A549 (cell line): ENCODE measurements around the gene KDM4B. TPM values are rescaled to one million over a fixed set of nuclear protein-coding genes. Genes with fewer than 3 reads are reported as not detected.

Source experiments
- ATAC-seq, 2 experiments: fragments of 200-7000 bp in 1 of 2; fragments of >200 bp in 1 of 2; cut with Nextera tagmentation in 1 of 2; cut with Tn5 transposase in 1 of 2; 3 replicates each; pipeline versions ENCODE4 v1.8.0 to v1.9.1; 2018 to 2020; ENCODE audit warnings: mild to moderate bottlenecking in 1 of 2, moderate library complexity in 1 of 2
- CTCF ChIA-PET: fragments of 300-600 bp; sonication (Branson Sonifier 250); formaldehyde crosslinking; extraction: SDS; loops from one replicate; lab custom pipeline; 2021; ENCODE audit warnings: antibody characterized with exemption, inconsistent platforms; lab: Yijun Ruan, JAX
- POLR2A ChIA-PET: fragments of 350-600 bp; formaldehyde crosslinking; extraction: SDS; loops from one replicate; lab custom pipeline; 2021; ENCODE audit warnings: antibody characterized with exemption, inconsistent platforms; lab: Yijun Ruan, JAX
- DNase-seq, 2 experiments: peaks; one replicate each; pipeline versions ENCODE4 v3.0.0 to v3.0.0-alpha.2; 2011 to 2016; ENCODE audit warnings: low read depth in 1 of 2, low spot score in 1 of 2
- FAIRE-seq: peaks from 2 replicates; lab custom pipeline; 2011; peaks lifted over from hg19 to GRCh38; lab: Jason Lieb, UNC
- H3K27ac ChIP-seq, 2 experiments: fragments of >200 bp; sonication (Bioruptor Twin); formaldehyde crosslinking; 3 replicates each; pipeline ENCODE4 v1.5.1; 2016 to 2017
- H3K4me1 ChIP-seq: fragments of >200 bp; sonication (Bioruptor Twin); formaldehyde crosslinking; 3 replicates; pipeline ENCODE4 v1.6.1; 2016
- H3K4me2 ChIP-seq: fragments of >200 bp; sonication (Bioruptor Twin); formaldehyde crosslinking; 3 replicates; pipeline ENCODE4 v1.6.1; 2016
- H3K4me3 ChIP-seq: fragments of >200 bp; sonication (Bioruptor Twin); formaldehyde crosslinking; 3 replicates; pipeline ENCODE4 v1.5.1; 2016
- H3K9me3 ChIP-seq: fragments of >200 bp; sonication (Bioruptor Twin); formaldehyde crosslinking; 3 replicates; pipeline ENCODE4 v1.6.1; 2016
- ATOH8 ChIP-seq: fragments of 250-450 bp; sonication (Bioruptor Pico); IDR thresholded peaks from 2 replicates; pipeline ENCODE4 v1.5.0; 2020; ENCODE audit warnings: low read depth, mild to moderate bottlenecking, moderate library complexity
- CBX2 ChIP-seq: fragments of 200-600 bp; sonication (generic); IDR thresholded peaks from 2 replicates; pipeline ENCODE4 v1.6.1; 2016; ENCODE audit warnings: low read depth, mild to moderate bottlenecking, borderline replicate concordance
- FOSB ChIP-seq: fragments of 250-450 bp; sonication (Bioruptor Pico); IDR thresholded peaks from 2 replicates; pipeline ENCODE4 v1.5.0; 2020; ENCODE audit warnings: mild to moderate bottlenecking, moderate library complexity
- FOXS1 ChIP-seq: fragments of 250-450 bp; sonication (Bioruptor Pico); IDR thresholded peaks from 2 replicates; pipeline ENCODE4 v1.5.0; 2020; ENCODE audit warnings: mild to moderate bottlenecking, moderate library complexity
- HES2 ChIP-seq: fragments of >200 bp; sonication (Bioruptor Twin); formaldehyde crosslinking; IDR thresholded peaks from 2 replicates; pipeline ENCODE4 v1.6.1; 2016
- HEYL ChIP-seq: fragments of 250-450 bp; sonication (Bioruptor Pico); IDR thresholded peaks from 2 replicates; pipeline ENCODE4 v1.8.0; 2021; ENCODE audit warnings: mild to moderate bottlenecking, moderate library complexity
- HMGXB4 ChIP-seq: fragments of 250-450 bp; sonication (Bioruptor Pico); IDR thresholded peaks from 2 replicates; pipeline ENCODE4 v1.5.0; 2021; ENCODE audit warnings: mild to moderate bottlenecking, moderate library complexity, borderline replicate concordance
- HOXA7 ChIP-seq: fragments of 250-450 bp; sonication (Bioruptor Pico); IDR thresholded peaks from 2 replicates; pipeline ENCODE4 v1.5.0; 2020; ENCODE audit warnings: mild to moderate bottlenecking, moderate library complexity
- HOXB5 ChIP-seq: fragments of 250-450 bp; sonication (Bioruptor Pico); IDR thresholded peaks from 2 replicates; pipeline ENCODE4 v1.5.0; 2020; ENCODE audit warnings: mild to moderate bottlenecking, moderate library complexity
- JUN ChIP-seq, 2 experiments: fragments of >200 bp; sonication (Bioruptor Twin); formaldehyde crosslinking; IDR thresholded peaks; 2 replicates in 1 of 2; 3 replicates in 1 of 2; pipeline ENCODE4 v1.6.1; 2016 to 2017
- MYC ChIP-seq: IDR thresholded peaks from 2 replicates; pipeline ENCODE4 v1.6.1; 2012; ENCODE audit warnings: mild to moderate bottlenecking, inconsistent platforms, low read length, improper control_type of control experiment, borderline replicate concordance
- NFE2L2 ChIP-seq: fragments of 150-350 bp; conservative IDR thresholded peaks from 2 replicates; pipeline ENCODE4 v1.6.1; 2014; ENCODE audit warnings: low read length
- NPAS2 ChIP-seq: fragments of 250-450 bp; sonication (Bioruptor Pico); IDR thresholded peaks from 2 replicates; pipeline ENCODE4 v1.8.0; 2022; ENCODE audit warnings: mild to moderate bottlenecking, moderate library complexity, borderline replicate concordance
- POLR2A ChIP-seq: IDR thresholded peaks from 2 replicates; pipeline ENCODE4 v1.6.1; 2012; ENCODE audit warnings: mild to moderate bottlenecking, low read length
- RARB ChIP-seq: fragments of 250-450 bp; sonication (Bioruptor Pico); IDR thresholded peaks from 2 replicates; pipeline ENCODE4 v1.8.0; 2021; ENCODE audit warnings: mild to moderate bottlenecking, moderate library complexity
- RCOR1 ChIP-seq: fragments of 150-350 bp; IDR thresholded peaks from 2 replicates; pipeline ENCODE4 v1.6.1; 2014; ENCODE audit warnings: antibody characterized with exemption, low read length, low read depth
- RFX5 ChIP-seq: fragments of 450-650 bp; IDR thresholded peaks from 2 replicates; pipeline ENCODE4 v1.7.1; 2014; ENCODE audit warnings: antibody characterized with exemption, mild to moderate bottlenecking, moderate library complexity
- RNF2 ChIP-seq: fragments of 200-600 bp; sonication (generic); IDR thresholded peaks from 2 replicates; pipeline ENCODE4 v1.6.1; 2016; ENCODE audit warnings: low read depth, mild to moderate bottlenecking, antibody characterized with exemption, moderate library complexity, borderline replicate concordance
- SREBF2 ChIP-seq: fragments of 450-650 bp; IDR thresholded peaks from 2 replicates; pipeline ENCODE4 v1.6.1; 2014; ENCODE audit warnings: mild to moderate bottlenecking, moderate library complexity
- TP53 ChIP-seq: fragments of 250-450 bp; sonication (Bioruptor Pico); IDR thresholded peaks from 2 replicates; pipeline ENCODE4 v1.5.0; 2021; ENCODE audit warnings: mild to moderate bottlenecking, moderate library complexity
- ZNF302 ChIP-seq: fragments of 250-450 bp; sonication (Bioruptor Pico); IDR thresholded peaks from 2 replicates; pipeline ENCODE4 v1.9.0; 2021; ENCODE audit warnings: inconsistent platforms, mild to moderate bottlenecking, moderate library complexity
- WGBS: methylation state at CpG from one replicate; pipeline ENCODE4 v1.1.6; 2017; ENCODE audit errors: missing lambda C conversion rate; 5-methylcytosine and 5-hydroxymethylcytosine counted together
- polyA plus RNA-seq, 4 experiments: library from polyadenylated mRNA; depleted of rRNA in 3 of 4; stranded (reverse); fragments of >200 nt; fragmentation: RNase III in 1 of 4; extraction: RNeasy Plus Mini Kit Qiagen cat#74134 plus additional on column Dnase treatment in 1 of 4; gene quantifications; 2 replicates in 3 of 4; 3 replicates in 1 of 4; pipeline ENCODE4 v1.2.3, GENCODE V29; 2011 to 2017
- TF ChIP-seq, protein P1 (sequence below): fragments of 200-600 bp; sonication (generic); IDR thresholded peaks from 2 replicates; pipeline ENCODE4 v1.6.1; 2016; ENCODE audit warnings: antibody characterized with exemption, mild to moderate bottlenecking, moderate library complexity
- TF ChIP-seq, protein P2 (sequence below): IDR thresholded peaks from 2 replicates; pipeline ENCODE4 v1.6.1; 2012

Gene KDM4B
- polyA plus RNA-seq, 2 of the 4 experiments (the other 2 are of a cell fraction): 3.0 to 4.6 TPM

DNA sequence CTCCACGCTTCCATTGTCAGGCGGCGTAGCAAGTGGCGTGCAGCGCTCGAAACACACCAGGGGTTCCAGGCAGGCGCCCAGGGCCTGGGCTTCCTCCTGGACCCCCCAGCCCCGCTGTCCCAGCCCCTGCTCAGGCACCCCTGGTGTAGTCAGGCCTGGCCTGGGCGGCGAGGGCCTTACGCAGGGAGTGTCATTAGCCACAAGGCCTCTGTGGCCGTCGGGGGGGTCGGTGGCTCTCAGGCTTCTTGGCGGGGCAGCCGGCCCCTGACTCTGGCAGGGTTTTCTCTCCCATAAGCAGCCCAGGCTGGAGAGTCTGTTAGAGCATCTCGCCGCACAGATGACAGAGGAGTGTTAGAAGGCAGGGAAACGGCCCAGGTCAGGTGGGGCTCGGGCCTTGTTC, 116.7 kb downstream of the KDM4B start:
- no peaks in the 10 kb centered on the region for H3K9me3 ChIP-seq
- FAIRE-seq (no peak), ATAC-seq (no peak), DNase-seq (no peak)
- no peak overlapping the region for H3K4me2 ChIP-seq
- ChIA-PET POLR2A (no interaction called here), CTCF (no interaction called here)
- no peak overlapping the region for H3K27ac ChIP-seq
- TF ChIP-seq ZNF302 (no peak), ATOH8 (no peak), HOXA7 (no peak)
- TF ChIP-seq, protein P1, sequence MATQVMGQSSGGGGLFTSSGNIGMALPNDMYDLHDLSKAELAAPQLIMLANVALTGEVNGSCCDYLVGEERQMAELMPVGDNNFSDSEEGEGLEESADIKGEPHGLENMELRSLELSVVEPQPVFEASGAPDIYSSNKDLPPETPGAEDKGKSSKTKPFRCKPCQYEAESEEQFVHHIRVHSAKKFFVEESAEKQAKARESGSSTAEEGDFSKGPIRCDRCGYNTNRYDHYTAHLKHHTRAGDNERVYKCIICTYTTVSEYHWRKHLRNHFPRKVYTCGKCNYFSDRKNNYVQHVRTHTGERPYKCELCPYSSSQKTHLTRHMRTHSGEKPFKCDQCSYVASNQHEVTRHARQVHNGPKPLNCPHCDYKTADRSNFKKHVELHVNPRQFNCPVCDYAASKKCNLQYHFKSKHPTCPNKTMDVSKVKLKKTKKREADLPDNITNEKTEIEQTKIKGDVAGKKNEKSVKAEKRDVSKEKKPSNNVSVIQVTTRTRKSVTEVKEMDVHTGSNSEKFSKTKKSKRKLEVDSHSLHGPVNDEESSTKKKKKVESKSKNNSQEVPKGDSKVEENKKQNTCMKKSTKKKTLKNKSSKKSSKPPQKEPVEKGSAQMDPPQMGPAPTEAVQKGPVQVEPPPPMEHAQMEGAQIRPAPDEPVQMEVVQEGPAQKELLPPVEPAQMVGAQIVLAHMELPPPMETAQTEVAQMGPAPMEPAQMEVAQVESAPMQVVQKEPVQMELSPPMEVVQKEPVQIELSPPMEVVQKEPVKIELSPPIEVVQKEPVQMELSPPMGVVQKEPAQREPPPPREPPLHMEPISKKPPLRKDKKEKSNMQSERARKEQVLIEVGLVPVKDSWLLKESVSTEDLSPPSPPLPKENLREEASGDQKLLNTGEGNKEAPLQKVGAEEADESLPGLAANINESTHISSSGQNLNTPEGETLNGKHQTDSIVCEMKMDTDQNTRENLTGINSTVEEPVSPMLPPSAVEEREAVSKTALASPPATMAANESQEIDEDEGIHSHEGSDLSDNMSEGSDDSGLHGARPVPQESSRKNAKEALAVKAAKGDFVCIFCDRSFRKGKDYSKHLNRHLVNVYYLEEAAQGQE: no peak
- H3K4me3 ChIP-seq: no peak overlapping the region
- no peaks in the 10 kb centered on the region for H3K4me1 ChIP-seq
- WGBS: 79% methylated on average over 3 of the region's 20 CpGs

- CTCF ChIA-PET: no interaction called here
These were observed 117.3 kb downstream of the KDM4B start for GRCh38 chr19:5086230-5086629.

More at GRCh38 chr19:5086230-5086629, 117.3 kb downstream of the KDM4B start:
- no peak for FAIRE-seq
- no peak for ATAC-seq
- H3K4me3 ChIP-seq: no peak overlapping the region
- TF ChIP-seq RFX5 (no peak), NFE2L2 (no peak), FOXS1 (CRISPR knock-in tag) (no peak), RNF2 (no peak), HOXB5 (no peak), TP53 (CRISPR knock-in tag) (no peak), POLR2A (no peak), RCOR1 (no peak), HEYL (CRISPR knock-in tag) (no peak), HMGXB4 (no peak), MYC (no peak), SREBF2 (no peak), NPAS2 (CRISPR knock-in tag) (no peak), FOSB (CRISPR knock-in tag) (no peak), RARB (CRISPR knock-in tag) (no peak), HOXA7 (no peak), HES2 (no peak), CBX2 (no peak), JUN (IDR thresholded peaks at IDR 0.05) (no peak)
- TF ChIP-seq, protein P2, sequence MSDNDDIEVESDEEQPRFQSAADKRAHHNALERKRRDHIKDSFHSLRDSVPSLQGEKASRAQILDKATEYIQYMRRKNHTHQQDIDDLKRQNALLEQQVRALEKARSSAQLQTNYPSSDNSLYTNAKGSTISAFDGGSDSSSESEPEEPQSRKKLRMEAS: no peak
- no peaks in the 10 kb centered on the region for H3K9me3 ChIP-seq
- no peak for DNase-seq
- POLR2A ChIA-PET: no interaction called here
- no peak overlapping the region for H3K4me2 ChIP-seq
- H3K4me1 ChIP-seq: no peaks in the 10 kb centered on the region
- WGBS: 97% methylated on average over 13 of the region's 19 CpGs
- H3K27ac ChIP-seq: no peak overlapping the region
